Measurements from ENCODE around the gene LEMD2. TPM values are rescaled to one million over a fixed set of nuclear protein-coding genes. Genes with fewer than 3 reads are reported as not detected.

LEMD2 gene
- total and polyA plus RNA-seq, 2 experiments from 2014 or later, result 21.5 to 67.5 TPM

- no peaks in the 10 kb centered on the region for H3F3A ChIP-seq (ENCODE audit: insufficient read depth)
- TF ChIP-seq EZH2 (IDR thresholded peaks at IDR 0.05; ENCODE audit: insufficient read depth, poor library complexity, severe bottlenecking), result no peak
- no peak for TF ChIP-seq EZH2phosphoT487 (IDR thresholded peaks at IDR 0.05; ENCODE audit: insufficient read depth, low read depth)
- no peaks in the 10 kb centered on the region for H3K36me3 ChIP-seq (ENCODE audit: low read depth)
- peaks cover 46% of the 10 kb centered on the region for H3K27me3 ChIP-seq (replicated peaks; ENCODE audit: insufficient read depth)
- no peak overlapping the region for H3K9ac ChIP-seq
- no peaks in the 10 kb centered on the region for H3K9me2 ChIP-seq (ENCODE audit: insufficient read depth)
- H3K9me3 ChIP-seq (ENCODE audit: low read depth), result no peaks in the 10 kb centered on the region
- in situ Hi-C loops (cut with MboI), result no loop called here
- H3K27ac ChIP-seq, result no peak overlapping the region
- H3K79me2 ChIP-seq (ENCODE audit: insufficient read depth), result no peaks in the 10 kb centered on the region
- H4K20me1 ChIP-seq (ENCODE audit: insufficient read depth), result no peaks in the 10 kb centered on the region
- H3K4me2 ChIP-seq (ENCODE audit: unreplicated experiment), result no peak overlapping the region
- H2AFZ ChIP-seq, result no peak overlapping the region
- no peak overlapping the region for H3K4me3 ChIP-seq
- H3K4me1 ChIP-seq (ENCODE audit: insufficient read depth), result no peaks in the 10 kb centered on the region
- 39 to 40% methylated on average over 6 of the region's 6 CpGs for WGBS, 2 experiments (ENCODE audit: low coverage in 1 of 2, low lambda C conversion rate in 2 of 2, missing lambda C conversion rate in 2 of 2)
- DNase-seq, result no peak
Observed at GRCh38 chr6:33807606-33808005, 18.7 kb upstream of the LEMD2 start.

- WGBS, 2 experiments (ENCODE audit: low coverage in 1 of 2, low lambda C conversion rate in 2 of 2, missing lambda C conversion rate in 2 of 2), result 63 to 65% methylated on average over 9 of the region's 9 CpGs
- H4K20me1 ChIP-seq (ENCODE audit: insufficient read depth), result no peaks in the 10 kb centered on the region
- in situ Hi-C loops (cut with MboI), result no loop called here
- no peaks in the 10 kb centered on the region for H3F3A ChIP-seq (ENCODE audit: insufficient read depth)
- peaks cover 44% of the 10 kb centered on the region for H3K27me3 ChIP-seq (replicated peaks; ENCODE audit: insufficient read depth)
- no peak overlapping the region for H3K27ac ChIP-seq
- no peaks in the 10 kb centered on the region for H3K79me2 ChIP-seq (ENCODE audit: insufficient read depth)
- H3K4me2 ChIP-seq (ENCODE audit: unreplicated experiment), result no peak overlapping the region
- no peak for DNase-seq
- H2AFZ ChIP-seq, result no peak overlapping the region
- H3K4me3 ChIP-seq, result no peak overlapping the region
- no peak overlapping the region for H3K9ac ChIP-seq
- H3K9me3 ChIP-seq (ENCODE audit: low read depth), result no peaks in the 10 kb centered on the region
- H3K36me3 ChIP-seq (ENCODE audit: low read depth), result no peaks in the 10 kb centered on the region
- no peaks in the 10 kb centered on the region for H3K4me1 ChIP-seq (ENCODE audit: insufficient read depth)
- no peaks in the 10 kb centered on the region for H3K9me2 ChIP-seq (ENCODE audit: insufficient read depth)
- TF ChIP-seq EZH2 (IDR thresholded peaks at IDR 0.05; ENCODE audit: insufficient read depth, poor library complexity, severe bottlenecking) (no peak), EZH2phosphoT487 (IDR thresholded peaks at IDR 0.05; ENCODE audit: insufficient read depth, low read depth) (no peak)
Observed at GRCh38 chr6:33806841-33807240, 17.9 kb upstream of the LEMD2 start.

GRCh38 chr6:33803571-33804053, 14.7 kb upstream of the LEMD2 start, which contains the start of gene MLN:
Gene MLN, minus strand, starts transcription at chr6:33804003. Its CDS starts 2,840 bp downstream, at chr6:33801163.
- in situ Hi-C loops (cut with MboI), result no loop called here
- no peak within 1 kb of the TSS for H2AFZ ChIP-seq
- no peaks in the 10 kb centered on the region for H3K36me3 ChIP-seq (ENCODE audit: low read depth)
- H3K9me3 ChIP-seq (ENCODE audit: low read depth), result no peaks in the 10 kb centered on the region
- no peaks in the 10 kb centered on the region for H4K20me1 ChIP-seq (ENCODE audit: insufficient read depth)
- no peak within 1 kb of the TSS for H3K4me2 ChIP-seq (ENCODE audit: unreplicated experiment)
- H3K4me1 ChIP-seq (ENCODE audit: insufficient read depth), result no peaks in the 10 kb centered on the region; the same call in 1 of the 2 replicates
- no peak within 1 kb of the TSS for H3K9ac ChIP-seq
- no peak within 1 kb of the TSS for H3K4me3 ChIP-seq
- TF ChIP-seq EZH2phosphoT487 (IDR thresholded peaks at IDR 0.05; ENCODE audit: insufficient read depth, low read depth), result no peak
- TF ChIP-seq EZH2 (IDR thresholded peaks at IDR 0.05; ENCODE audit: insufficient read depth, poor library complexity, severe bottlenecking), result no peak
- H3K27me3 ChIP-seq (replicated peaks; ENCODE audit: insufficient read depth), result peaks cover 27% of the 10 kb centered on the region
- no peaks in the 10 kb centered on the region for H3K79me2 ChIP-seq (ENCODE audit: insufficient read depth)
- 77% methylated on average over 14 of the region's 14 CpGs for WGBS, 2 experiments (ENCODE audit: low coverage in 1 of 2, low lambda C conversion rate in 2 of 2, missing lambda C conversion rate in 2 of 2)
- no peaks in the 10 kb centered on the region for H3K9me2 ChIP-seq (ENCODE audit: insufficient read depth)
- no peak within 1 kb of the TSS for H3K27ac ChIP-seq
- no peaks in the 10 kb centered on the region for H3F3A ChIP-seq (ENCODE audit: insufficient read depth)
- DNase-seq, result no peak

GRCh38 chr6:33802186-33802958, 13.4 kb upstream of the LEMD2 start:
- H3K79me2 ChIP-seq (ENCODE audit: insufficient read depth), result no peaks in the 10 kb centered on the region
- H3K27ac ChIP-seq, result no peak overlapping the region
- no peaks in the 10 kb centered on the region for H3K36me3 ChIP-seq (ENCODE audit: low read depth)
- 63 to 68% methylated on average over 14 of the region's 14 CpGs for WGBS, 2 experiments (ENCODE audit: low coverage in 1 of 2, low lambda C conversion rate in 2 of 2, missing lambda C conversion rate in 2 of 2)
- no peak overlapping the region for H3K4me3 ChIP-seq
- peaks cover 16% of the 10 kb centered on the region for H3K27me3 ChIP-seq (replicated peaks; ENCODE audit: insufficient read depth)
- DNase-seq, result no peak
- H3K9me3 ChIP-seq (ENCODE audit: low read depth), result no peaks in the 10 kb centered on the region
- H3K4me2 ChIP-seq (ENCODE audit: unreplicated experiment), result no peak overlapping the region
- no peak overlapping the region for H2AFZ ChIP-seq
- no peaks in the 10 kb centered on the region for H3K9me2 ChIP-seq (ENCODE audit: insufficient read depth)
- H4K20me1 ChIP-seq (ENCODE audit: insufficient read depth), result no peaks in the 10 kb centered on the region
- H3F3A ChIP-seq (ENCODE audit: insufficient read depth), result no peaks in the 10 kb centered on the region
- in situ Hi-C loops (cut with MboI), result no loop called here
- no peak overlapping the region for H3K9ac ChIP-seq
- TF ChIP-seq EZH2phosphoT487 (IDR thresholded peaks at IDR 0.05; ENCODE audit: insufficient read depth, low read depth) (no peak), EZH2 (IDR thresholded peaks at IDR 0.05; ENCODE audit: insufficient read depth, poor library complexity, severe bottlenecking) (no peak)
- no peaks in the 10 kb centered on the region; the same call in 1 of the 2 replicates for H3K4me1 ChIP-seq (ENCODE audit: insufficient read depth)
